Measurements from ENCODE around the gene OLFM3. TPM values are rescaled to one million over a fixed set of nuclear protein-coding genes. Genes with fewer than 3 reads are reported as not detected.

Gene OLFM3
- total and polyA plus RNA-seq, 2 experiments from 2014 or later: 0.21 to 0.31 TPM

- Histone ChIP-seq H3K4me3 (no peak overlapping the region), H3K79me2 (replicated peaks; ENCODE audit: insufficient read depth) (no peaks in the 10 kb centered on the region), H3F3A (replicated peaks; ENCODE audit: low read depth) (no peaks in the 10 kb centered on the region), H3K27ac (ENCODE audit: low read depth) (no peak overlapping the region), H3K36me3 (ENCODE audit: insufficient read depth) (no peaks in the 10 kb centered on the region), H3K27me3 (ENCODE audit: insufficient read depth) (no peaks in the 10 kb centered on the region), H4K20me1 (replicated peaks; ENCODE audit: insufficient read depth) (no peaks in the 10 kb centered on the region), H2AFZ (no peak overlapping the region; the same call in 1 of the 2 replicates), H3K4me2 (no peak overlapping the region), H3K4me1 (ENCODE audit: insufficient read depth) (0 out of 2 replicates have a peak, but pooled peaks cover 6% of the 10 kb centered on the region), H3K9me2 (ENCODE audit: insufficient read depth) (no peaks in the 10 kb centered on the region)
- H3K27me3 Mint-ChIP-seq (ENCODE audit: insufficient read depth, low read depth, poor library complexity): no peaks in the 10 kb centered on the region
- peak overlapping the region; percentile 71; the same call in 1 of the 2 replicates for H3K27ac Mint-ChIP-seq
- no peak for ATAC-seq
- H3K4me1 Mint-ChIP-seq: peaks cover 16% of the 10 kb centered on the region
- TF ChIP-seq POLR2AphosphoS5 (IDR thresholded peaks at IDR 0.05; ENCODE audit: low read depth) (no peak), CTCF (conservative IDR thresholded peaks at IDR 0.05; ENCODE audit: low read depth in 2 of 2) (no peak)
- H3K4me3 Mint-ChIP-seq: no peak overlapping the region
- H3K36me3 Mint-ChIP-seq (ENCODE audit: low read depth): no peaks in the 10 kb centered on the region
- H3K9me3 Mint-ChIP-seq: no peaks in the 10 kb centered on the region
- no peak for DNase-seq (ENCODE audit: low spot score)
These were observed 136.8 kb downstream of the OLFM3 start for GRCh38 chr1:101859941-101860340.

GRCh38 chr1:101854271-101854670 is 142.5 kb downstream of the OLFM3 start:
- H3K36me3 ChIP-seq (ENCODE audit: insufficient read depth): no peaks in the 10 kb centered on the region
- no peak overlapping the region for H3K4me2 ChIP-seq
- no peak overlapping the region for H3K4me3 ChIP-seq
- H3K79me2 ChIP-seq (replicated peaks; ENCODE audit: insufficient read depth): no peaks in the 10 kb centered on the region
- Mint-ChIP-seq H3K4me3 (no peak overlapping the region), H3K27ac (no peak overlapping the region), H3K4me1 (peaks cover 15% of the 10 kb centered on the region), H3K36me3 (ENCODE audit: low read depth) (no peaks in the 10 kb centered on the region), H3K27me3 (ENCODE audit: insufficient read depth, low read depth, poor library complexity) (no peaks in the 10 kb centered on the region), H3K9me3 (no peaks in the 10 kb centered on the region)
- H3K27ac ChIP-seq (ENCODE audit: low read depth): no peak overlapping the region
- no peaks in the 10 kb centered on the region for H3F3A ChIP-seq (replicated peaks; ENCODE audit: low read depth)
- 0 out of 2 replicates have a peak, but pooled peaks cover under 1% of the 10 kb centered on the region for H3K4me1 ChIP-seq (ENCODE audit: insufficient read depth)
- no peaks in the 10 kb centered on the region for H3K27me3 ChIP-seq (ENCODE audit: insufficient read depth)
- no peak for DNase-seq (ENCODE audit: low spot score)
- no peak overlapping the region for H2AFZ ChIP-seq
- no peaks in the 10 kb centered on the region for H3K9me2 ChIP-seq (ENCODE audit: insufficient read depth)
- H4K20me1 ChIP-seq (replicated peaks; ENCODE audit: insufficient read depth): no peaks in the 10 kb centered on the region
- no peak for ATAC-seq
- TF ChIP-seq EZH2 (IDR thresholded peaks at IDR 0.05; ENCODE audit: low read depth, unreplicated experiment) (no peak), ZNF114 (CRISPR knock-in tag; IDR thresholded peaks at IDR 0.05) (no peak), NANOG (IDR thresholded peaks at IDR 0.05; ENCODE audit: borderline replicate concordance) (no peak), CREB1 (CRISPR knock-in tag; IDR thresholded peaks at IDR 0.05; ENCODE audit: low read depth) (no peak), POLR2AphosphoS5 (IDR thresholded peaks at IDR 0.05; ENCODE audit: low read depth) (no peak), ZNF462 (CRISPR knock-in tag; IDR thresholded peaks at IDR 0.05) (no peak), EZH2phosphoT487 (IDR thresholded peaks at IDR 0.05; ENCODE audit: unreplicated experiment) (no peak), ETS1 (IDR thresholded peaks at IDR 0.05) (no peak)
